HG03565 (cell line): ENCODE data around the gene TBX4.

Experiments used
- ATAC-seq: cut with Tn5 transposase; IDR thresholded peaks from one replicate; pipeline ENCODE4 v1.9.1; 2021; ENCODE audit warnings: mild to moderate bottlenecking, moderate library complexity; ENCODE audit not compliant: unreplicated experiment

The TBX4 gene

GRCh38 chr17:61412860-61413660 is 39.2 kb upstream of the TBX4 start:
- no peak for ATAC-seq

- ATAC-seq = no peak
These were observed 38.5 kb upstream of the TBX4 start for GRCh38 chr17:61413661-61414126.

GRCh38 chr17:61414141-61414935 is 37.9 kb upstream of the TBX4 start:
- no peak for ATAC-seq

- ATAC-seq = no peak
These were observed 37.3 kb upstream of the TBX4 start for GRCh38 chr17:61414936-61415251.

GRCh38 chr17:61415374-61416210 is 36.6 kb upstream of the TBX4 start:
- no peak for ATAC-seq

- no peak for ATAC-seq
These were observed 36.0 kb upstream of the TBX4 start for GRCh38 chr17:61416211-61416539.

- no peak for ATAC-seq
These were observed 35.5 kb upstream of the TBX4 start for GRCh38 chr17:61416540-61417363.

GRCh38 chr17:61418449-61418848 is 33.8 kb upstream of the TBX4 start:
- no peak for ATAC-seq

GRCh38 chr17:61419496-61420046 is 32.7 kb upstream of the TBX4 start:
- ATAC-seq = no peak

- no peak for ATAC-seq
These were observed 32.2 kb upstream of the TBX4 start for GRCh38 chr17:61420052-61420451.

GRCh38 chr17:61420745-61421398 is 31.4 kb upstream of the TBX4 start:
- ATAC-seq = no peak

GRCh38 chr17:61421460-61421859 is 30.8 kb upstream of the TBX4 start:
- ATAC-seq = no peak

- ATAC-seq = no peak
These were observed 30.0 kb upstream of the TBX4 start for GRCh38 chr17:61422116-61422799.

GRCh38 chr17:61422869-61423268 is 29.4 kb upstream of the TBX4 start:
- ATAC-seq = no peak

GRCh38 chr17:61423967-61424649 is 28.1 kb upstream of the TBX4 start:
- no peak for ATAC-seq

- ATAC-seq = no peak
These were observed 26.3 kb upstream of the TBX4 start for GRCh38 chr17:61425682-61426481.

GRCh38 chr17:61426482-61427304 is 25.5 kb upstream of the TBX4 start:
- ATAC-seq = no peak
